PC-3 (cell line): ENCODE data around the gene MICU1.

Source experiments
- CTCF ChIP-seq: fragments of 300-600 bp; sonication (generic); conservative IDR thresholded peaks from 2 replicates; pipeline ENCODE4 v1.5.1; 2017; ENCODE audit warnings: antibody characterized with exemption, low read depth, mild to moderate bottlenecking, low read length
- EZH2 ChIP-seq: fragments of 300-600 bp; sonication (generic); IDR thresholded peaks from one replicate; pipeline ENCODE4 v1.6.1; 2017; ENCODE audit warnings: antibody characterized with exemption, mild to moderate bottlenecking, low read length; ENCODE audit not compliant: unreplicated experiment

DNA sequence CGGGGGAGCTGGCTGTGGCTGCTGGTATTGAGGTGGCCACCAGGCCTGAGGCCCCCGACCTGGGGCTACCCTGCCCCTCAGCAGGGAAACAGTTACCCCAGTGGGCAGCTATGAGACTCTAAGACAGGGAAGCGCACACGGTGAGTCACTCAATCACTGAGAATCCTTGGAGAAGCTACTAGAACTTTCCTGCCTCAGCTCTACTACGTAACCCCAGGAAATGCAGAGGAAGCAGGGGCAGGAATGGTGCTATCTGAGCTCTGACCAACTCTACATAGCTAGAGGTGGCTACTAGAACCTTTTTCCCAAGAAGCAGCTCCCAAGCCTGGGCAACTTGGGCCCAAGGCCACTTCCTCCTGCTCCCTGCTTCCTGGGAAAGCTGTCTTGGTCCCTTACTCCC, 283.0 kb downstream of the MICU1 start:
- TF ChIP-seq CTCF (no peak), EZH2 (no peak)
